Left kidney (tissue), 8 donors: Measurements from ENCODE around the gene CPNE4. TPM values are rescaled to one million over a fixed set of nuclear protein-coding genes. Genes with fewer than 3 reads are reported as not detected.
"Not testable (repeated sequence)": the region's sequence is repeated elsewhere in the genome, so short reads cannot be mapped to it uniquely, and the experiment has no call there.

ENCODE experiments used
- DNase-seq: peaks from one replicate; pipeline ENCODE4 v3.0.0-alpha.2; 2013
- long read RNA-seq, 8 donors: transcript quantifications; one replicate each; lab custom pipeline, GENCODE V29; 2026
- polyA plus RNA-seq: library from polyadenylated mRNA; unstranded; fragments of 120-200 nt; gene quantifications from one replicate; pipeline ENCODE4 v1.2.1, GENCODE V29; 2013; ENCODE audit not compliant: insufficient read length

The CPNE4 gene
- 0.68 TPM for polyA plus RNA-seq
- long read RNA-seq, donor 1: 0 reads
- long read RNA-seq, donor 2: 0 reads
- long read RNA-seq, donor 3: 0 reads
- long read RNA-seq, donor 4: 0 reads
- long read RNA-seq, donor 5: 0 reads
- long read RNA-seq, donor 6: 0 reads
- long read RNA-seq, donor 7, full-length matches to known transcripts: 1 of 1 reads
- long read RNA-seq, donor 7, partial matches to known transcripts: 0 of 1 reads
- long read RNA-seq, donor 7, other reads (novel, unspliced or antisense): 0 of 1 reads
- long read RNA-seq, donor 8: 0 reads

- peak; percentile 81 for DNase-seq
Observed at GRCh38 chr3:132034486-132035464, at the start of gene CPNE4. Gene CPNE4 (minus strand): TSS chr3:132035014.

- no peak for DNase-seq
Observed at GRCh38 chr3:132083583-132084279, 48.9 kb upstream of the CPNE4 start.

- no peak for DNase-seq
Observed at GRCh38 chr3:132083159-132083558, 48.3 kb upstream of the CPNE4 start.

- no peak for DNase-seq
Observed at GRCh38 chr3:132079147-132079546, 44.3 kb upstream of the CPNE4 start.

GRCh38 chr3:132073771-132074170 is 39.0 kb upstream of the CPNE4 start:
- DNase-seq: no peak

- DNase-seq: no peak
Observed at GRCh38 chr3:132071043-132071442, 36.2 kb upstream of the CPNE4 start.

- DNase-seq: no peak
Observed at GRCh38 chr3:132064114-132064513, 29.3 kb upstream of the CPNE4 start.

GRCh38 chr3:132062535-132062934 is 27.7 kb upstream of the CPNE4 start:
- no peak for DNase-seq

GRCh38 chr3:132055872-132056271 is 21.1 kb upstream of the CPNE4 start:
- no peak for DNase-seq

GRCh38 chr3:132047209-132047608 is 12.4 kb upstream of the CPNE4 start:
- DNase-seq: no peak

- DNase-seq: not testable (repeated sequence)
Observed at GRCh38 chr3:132044874-132045273, 10.1 kb upstream of the CPNE4 start.

- no peak for DNase-seq
Observed at GRCh38 chr3:132042681-132043080, 7.9 kb upstream of the CPNE4 start.

- no peak for DNase-seq
Observed at GRCh38 chr3:132038198-132038825, 3.5 kb upstream of the CPNE4 start.

- DNase-seq: no peak
Observed at GRCh38 chr3:132037581-132037980, 2.8 kb upstream of the CPNE4 start.

- no peak for DNase-seq
Observed at GRCh38 chr3:132037056-132037455, 2.2 kb upstream of the CPNE4 start.

GRCh38 chr3:132034097-132034485 is 723 bp downstream of the CPNE4 start:
- DNase-seq: no peak

GRCh38 chr3:132033471-132033870 is 1.3 kb downstream of the CPNE4 start:
- no peak for DNase-seq

- DNase-seq: no peak
Observed at GRCh38 chr3:132032959-132033358, 1.9 kb downstream of the CPNE4 start.

GRCh38 chr3:132029182-132029902 is 5.5 kb downstream of the CPNE4 start:
- peak; percentile 80 for DNase-seq

GRCh38 chr3:132022914-132023313 is 11.9 kb downstream of the CPNE4 start:
- DNase-seq: no peak

GRCh38 chr3:132020058-132020457 is 14.8 kb downstream of the CPNE4 start:
- no peak for DNase-seq
